Stomach (tissue), 9 donors: ENCODE results near the gene CAMKK2. TPM values are rescaled to one million over a fixed set of nuclear protein-coding genes. Genes with fewer than 3 reads are reported as not detected.

Source experiments
- DNase-seq, 2 donors: peaks; one replicate each; pipeline versions ENCODE4 v3.0.0 to v3.0.0-alpha.2; 2013 to 2019
- H3K27ac ChIP-seq, 5 donors: fragments of 200-600 bp in 4 of 5; sonication (generic) in 4 of 5; one replicate each; pipeline ENCODE4 v1.5.1; 2013 to 2019; ENCODE audit warnings: mild to moderate bottlenecking in 1 of 5, moderate library complexity in 1 of 5
- H3K27me3 ChIP-seq, 3 donors: fragments of 200-600 bp; sonication (generic); one replicate each; pipeline ENCODE4 v1.5.1; 2017 to 2019; ENCODE audit warnings: mixed run types in 1 of 3
- H3K36me3 ChIP-seq, 4 donors: fragments of 200-600 bp; sonication (generic); 1 replicate in 3 of 4; 2 replicates in 1 of 4; pipeline ENCODE4 v1.5.1; 2016 to 2019
- H3K4me1 ChIP-seq, 4 donors: fragments of 200-600 bp; sonication (generic); one replicate each; pipeline ENCODE4 v1.5.1; 2016 to 2019
- H3K4me3 ChIP-seq, 4 donors: fragments of 200-600 bp; sonication (generic) in 3 of 4; one replicate each; pipeline ENCODE4 v1.5.1; 2016 to 2019; ENCODE audit warnings: mild to moderate bottlenecking in 1 of 4
- H3K9me3 ChIP-seq, 4 donors: fragments of 200-600 bp; sonication (generic); one replicate each; pipeline ENCODE4 v1.5.1; 2016 to 2019
- CTCF ChIP-seq, 7 experiments: fragments of 450-650 bp in 4 of 7; fragments of 200-600 bp in 3 of 7; sonication (generic) in 3 of 7; IDR thresholded peaks; one replicate each; pipeline ENCODE4 v1.5.1; 2016 to 2019; ENCODE audit warnings: antibody characterized with exemption in 7 of 7, control low read depth in 2 of 7, mild to moderate bottlenecking in 1 of 7
- EP300 ChIP-seq: sonication (generic); formaldehyde crosslinking; IDR thresholded peaks from one replicate; pipeline ENCODE4 v1.6.1; 2017; ENCODE audit warnings: antibody characterized with exemption
- POLR2A ChIP-seq, 4 donors: fragments of 450-650 bp; IDR thresholded peaks; one replicate each; pipeline ENCODE4 v1.6.1; 2016; ENCODE audit warnings: antibody characterized with exemption in 4 of 4, control low read depth in 2 of 4, mild to moderate bottlenecking in 1 of 4, moderate library complexity in 1 of 4
- POLR2AphosphoS5 ChIP-seq, 3 donors: sonication (generic); formaldehyde crosslinking; IDR thresholded peaks; one replicate each; pipeline ENCODE4 v1.6.1; 2016; ENCODE audit warnings: antibody characterized with exemption in 3 of 3
- WGBS, 5 donors: extraction: QIAGEN DNeasy Blood & Tissue Kit in 3 of 5; methylation state at CpG; one replicate each; pipeline versions ENCODE4 v1.1.5 to v1.1.7; 2013 to 2018; 5-methylcytosine and 5-hydroxymethylcytosine counted together
- intact Hi-C: fragments of 100-400 bp; cut with DNase I; formaldehyde crosslinking; loops from one replicate; pipeline ENCODE4 v1.15.1; 2023; ENCODE audit warnings: low total_unique reads
- polyA plus RNA-seq, 3 donors: library from polyadenylated mRNA; stranded (reverse); fragments of 200-250 nt; gene quantifications; one replicate each; pipeline ENCODE4 v1.2.3, GENCODE V29; 2013
- total RNA-seq, 5 donors: library from RNA; depleted of rRNA; stranded (reverse); fragments of >200 nt; gene quantifications; one replicate each; pipeline versions ENCODE4 v1.1.0 to v1.2.3, GENCODE V29; 2014 to 2016
- donor health status: healthy with polysubstance abuse.
- donor health status: Bipolar disorder and iron deficiency.
- donor health status: healthy.

The CAMKK2 gene
- total and polyA plus RNA-seq, 8 donors = 14.9 to 46.4 (median 21.7) TPM

GRCh38 chr12:121264135-121264534 is 32.4 kb downstream of the CAMKK2 start:
- no peaks in the 10 kb centered on the region for H3K4me1 ChIP-seq
- no peaks in the 10 kb centered on the region for H3K27me3 ChIP-seq
- peaks cover 72 to 98% (median 97%) of the 10 kb centered on the region in 4 donors for H3K36me3 ChIP-seq
- no peak for TF ChIP-seq CTCF (IDR thresholded peaks at IDR 0.05)
- H3K27ac ChIP-seq = no peak overlapping the region
- H3K4me3 ChIP-seq = no peak overlapping the region
- no peaks in the 10 kb centered on the region for H3K9me3 ChIP-seq
- 90 to 96% (median 92%) methylated on average over 5 to 8 of the region's 8 CpGs for WGBS, 5 donors
- intact Hi-C loops = no loop called here
- DNase-seq = no peak

- H3K4me3 ChIP-seq = no peak overlapping the region
- H3K27me3 ChIP-seq = no peaks in the 10 kb centered on the region
- no peaks in the 10 kb centered on the region for H3K9me3 ChIP-seq
- H3K4me1 ChIP-seq = no peaks in the 10 kb centered on the region
- no peak for TF ChIP-seq EP300
- TF ChIP-seq POLR2A (IDR thresholded peaks at IDR 0.05) = no peak
- TF ChIP-seq POLR2AphosphoS5 (IDR thresholded peaks at IDR 0.05) = no peak
- no peak for TF ChIP-seq CTCF (IDR thresholded peaks at IDR 0.05)
- H3K36me3 ChIP-seq = peaks cover 67 to 98% (median 97%) of the 10 kb centered on the region in 4 donors
- no peak overlapping the region for H3K27ac ChIP-seq
- intact Hi-C loops = no loop called here
- WGBS, 5 donors = 94 to 96% (median 94%) methylated on average over 10 of the region's 10 CpGs
- no peak for DNase-seq
Observed at GRCh38 chr12:121263206-121263935, 33.1 kb downstream of the CAMKK2 start.

GRCh38 chr12:121261398-121261797 is 35.1 kb downstream of the CAMKK2 start:
- 91 to 98% (median 95%) methylated on average over 6 of the region's 6 CpGs for WGBS, 5 donors

GRCh38 chr12:121260091-121260490 is 36.4 kb downstream of the CAMKK2 start:
- no peak overlapping the region for H3K4me3 ChIP-seq
- 89 to 94% (median 91%) methylated on average over 7 of the region's 7 CpGs for WGBS, 5 donors
- no peaks in the 10 kb centered on the region for H3K27me3 ChIP-seq
- no peak overlapping the region for H3K27ac ChIP-seq
- H3K4me1 ChIP-seq = no peaks in the 10 kb centered on the region
- DNase-seq = no peak
- H3K9me3 ChIP-seq = no peaks in the 10 kb centered on the region
- no peak for TF ChIP-seq POLR2AphosphoS5 (IDR thresholded peaks at IDR 0.05)
- no peak for TF ChIP-seq POLR2A (IDR thresholded peaks at IDR 0.05)
- no peak for TF ChIP-seq EP300
- no peak for TF ChIP-seq CTCF (IDR thresholded peaks at IDR 0.05)
- intact Hi-C loops = no loop called here
- H3K36me3 ChIP-seq = peaks cover 51 to 99% (median 92%) of the 10 kb centered on the region in 4 donors

More at GRCh38 chr12:121261398-121261797, 35.1 kb downstream of the CAMKK2 start:
- DNase-seq = no peak
- Histone ChIP-seq H3K27me3 (no peaks in the 10 kb centered on the region), H3K4me1 (no peaks in the 10 kb centered on the region), H3K9me3 (no peaks in the 10 kb centered on the region), H3K4me3 (no peak overlapping the region), H3K36me3 (peaks cover 54 to 100% (median 96%) of the 10 kb centered on the region in 4 donors), H3K27ac (no peak overlapping the region)
- no peak for TF ChIP-seq POLR2A (IDR thresholded peaks at IDR 0.05)
- TF ChIP-seq CTCF (IDR thresholded peaks at IDR 0.05) = no peak
- no peak for TF ChIP-seq POLR2AphosphoS5 (IDR thresholded peaks at IDR 0.05)
- TF ChIP-seq EP300 = no peak
- intact Hi-C loops = no loop called here
